IMR-90 (cell line): ENCODE results near the gene ARHGAP10. TPM values are rescaled to one million over a fixed set of nuclear protein-coding genes. Genes with fewer than 3 reads are reported as not detected.

ENCODE experiments used
- ATAC-seq: fragments of 200-7000 bp; cut with Tn5 transposase; 2 replicates; pipeline ENCODE4 v1.9.1; 2020; ENCODE audit warnings: low read depth, mild to moderate bottlenecking, moderate library complexity
- BruUV-seq: library from RNA; stranded (reverse); fragments of 400-500 nt; replicated peaks from 2 replicates; lab custom pipeline; 2021; lab: Mats Ljungman, UMichigan
- CTCF ChIA-PET: fragments of 300-600 bp; formaldehyde crosslinking; extraction: SDS; loops from one replicate; lab custom pipeline; 2021; ENCODE audit warnings: antibody characterized with exemption; lab: Yijun Ruan, JAX
- POLR2A ChIA-PET: fragments of 300-600 bp; sonication (Branson Sonifier 250); formaldehyde crosslinking; loops from one replicate; lab custom pipeline; 2022; ENCODE audit warnings: antibody characterized with exemption; ENCODE audit not compliant: unreplicated experiment; lab: Charles Lee
- DNase-seq: peaks from one replicate; pipeline ENCODE4 v3.0.0; 2013
- H2AFZ ChIP-seq: replicated peaks from 2 replicates; pipeline ENCODE3; 2013; ENCODE audit warnings: low read length, mild to moderate bottlenecking; ENCODE audit not compliant: poor library complexity
- H2AK5ac ChIP-seq: 2 replicates; pipeline ENCODE4 v1.6.1; 2013; ENCODE audit warnings: low read depth, low read length, inconsistent platforms
- H2AK9ac ChIP-seq: replicated peaks from 2 replicates; pipeline ENCODE3; 2013; ENCODE audit warnings: mild to moderate bottlenecking, low read depth, low read length, moderate library complexity; ENCODE audit not compliant: poor library complexity
- H2BK120ac ChIP-seq: 2 replicates; pipeline ENCODE4 v1.6.1; 2013; ENCODE audit warnings: low read depth, low read length, inconsistent platforms
- H2BK15ac ChIP-seq: 3 replicates; pipeline ENCODE4 v1.6.1; 2013; ENCODE audit warnings: low read depth, low read length, inconsistent platforms
- H2BK20ac ChIP-seq: 2 replicates; pipeline ENCODE4 v1.6.1; 2013; ENCODE audit warnings: low read depth, mild to moderate bottlenecking, inconsistent platforms, low read length, moderate library complexity
- H2BK5ac ChIP-seq: 2 replicates; pipeline ENCODE4 v1.6.1; 2013; ENCODE audit warnings: mild to moderate bottlenecking, low read depth, low read length, inconsistent platforms; ENCODE audit not compliant: poor library complexity, severe bottlenecking
- H3K14ac ChIP-seq: replicated peaks from 2 replicates; pipeline ENCODE4 v1.6.1; 2013; ENCODE audit warnings: low read depth, low read length, inconsistent platforms
- H3K18ac ChIP-seq: 2 replicates; pipeline ENCODE4 v1.6.1; 2013; ENCODE audit warnings: low read depth, low read length, control low read depth
- H3K23ac ChIP-seq: 2 replicates; pipeline ENCODE4 v1.6.1; 2013; ENCODE audit warnings: low read depth, low read length, inconsistent platforms
- H3K27ac ChIP-seq: 2 replicates; pipeline ENCODE4 v1.5.1; 2013; ENCODE audit warnings: mild to moderate bottlenecking, control low read depth, low read length; ENCODE audit not compliant: insufficient read depth
- H3K27me3 ChIP-seq: 2 replicates; pipeline ENCODE4 v1.6.1; 2013; ENCODE audit warnings: low read length; ENCODE audit not compliant: control insufficient read depth, insufficient read depth
- H3K36me3 ChIP-seq: 2 replicates; pipeline ENCODE4 v1.6.1; 2013; ENCODE audit warnings: low read length, mixed read lengths; ENCODE audit not compliant: control insufficient read depth, insufficient read depth
- H3K4ac ChIP-seq: 2 replicates; pipeline ENCODE4 v1.6.1; 2013; ENCODE audit warnings: low read depth, low read length, inconsistent platforms
- H3K4me1 ChIP-seq: 2 replicates; pipeline ENCODE4 v1.6.1; 2013; ENCODE audit warnings: low read length, mixed read lengths; ENCODE audit not compliant: control insufficient read depth, insufficient read depth
- H3K4me2 ChIP-seq: 2 replicates; pipeline ENCODE4 v1.6.1; 2013; ENCODE audit warnings: low read depth, mild to moderate bottlenecking, control low read depth, low read length, moderate library complexity
- H3K4me3 ChIP-seq: 2 replicates; pipeline ENCODE4 v1.5.1; 2013; ENCODE audit warnings: low read depth, mild to moderate bottlenecking, control low read depth, low read length, moderate library complexity; ENCODE audit not compliant: insufficient read depth
- H3K56ac ChIP-seq: 2 replicates; pipeline ENCODE4 v1.6.1; 2013; ENCODE audit warnings: low read length, inconsistent platforms; ENCODE audit not compliant: insufficient read depth; ENCODE audit errors: extremely low read depth
- H3K79me1 ChIP-seq, 2 experiments: 2 replicates each; pipeline ENCODE4 v1.6.1; 2013; ENCODE audit warnings: low read length in 2 of 2, inconsistent platforms in 1 of 2, low read depth in 1 of 2
- H3K9ac ChIP-seq: 2 replicates; pipeline ENCODE4 v1.6.1; 2013; ENCODE audit warnings: low read depth, low read length, control low read depth
- H3K9me1 ChIP-seq: 2 replicates; pipeline ENCODE4 v1.6.1; 2013; ENCODE audit warnings: low read length, inconsistent platforms; ENCODE audit not compliant: insufficient read depth
- H3K9me3 ChIP-seq: 2 replicates; pipeline ENCODE4 v1.6.1; 2013; ENCODE audit warnings: low read length; ENCODE audit not compliant: control insufficient read depth, insufficient read depth
- H4K20me1 ChIP-seq: 2 replicates; pipeline ENCODE4 v1.6.1; 2013; ENCODE audit warnings: low read length, inconsistent platforms; ENCODE audit not compliant: insufficient read depth
- H4K5ac ChIP-seq: 2 replicates; pipeline ENCODE4 v1.6.1; 2013; ENCODE audit warnings: mild to moderate bottlenecking, low read depth, low read length, control low read depth
- H4K8ac ChIP-seq, 2 experiments: 2 replicates each; pipeline ENCODE4 v1.6.1; 2013; ENCODE audit warnings: low read depth in 2 of 2, low read length in 2 of 2, control low read depth in 1 of 2, inconsistent platforms in 1 of 2
- H4K91ac ChIP-seq: 2 replicates; pipeline ENCODE4 v1.6.1; 2013; ENCODE audit warnings: low read depth, low read length, inconsistent platforms; ENCODE audit not compliant: insufficient read depth
- ELK1 ChIP-seq: fragments of 150-350 bp; IDR thresholded peaks from 2 replicates; pipeline ENCODE4 v1.6.1; 2016; ENCODE audit warnings: low read depth, mild to moderate bottlenecking, low read length, moderate library complexity, borderline replicate concordance
- FOS ChIP-seq: fragments of 150-350 bp; IDR thresholded peaks from 2 replicates; pipeline ENCODE4 v1.6.1; 2016; ENCODE audit warnings: low read depth, low read length
- MAFK ChIP-seq: IDR thresholded peaks from 2 replicates; pipeline ENCODE4 v1.6.1; 2012; ENCODE audit warnings: low read depth, low read length, improper control_type of control experiment
- POLR2A ChIP-seq: IDR thresholded peaks from 2 replicates; pipeline ENCODE4 v1.6.1; 2012; ENCODE audit warnings: mild to moderate bottlenecking, low read depth, low read length
- RFX5 ChIP-seq: IDR thresholded peaks from 2 replicates; pipeline ENCODE4 v1.8.0; 2012; ENCODE audit warnings: low read depth, mild to moderate bottlenecking, low read length, moderate library complexity
- SMC3 ChIP-seq: fragments of 150-350 bp; IDR thresholded peaks from 2 replicates; pipeline ENCODE4 v1.6.1; 2016; ENCODE audit warnings: low read depth, mild to moderate bottlenecking, antibody characterized with exemption, low read length, moderate library complexity
- USF2 ChIP-seq: fragments of 150-350 bp; IDR thresholded peaks from 2 replicates; pipeline ENCODE4 v1.6.1; 2017; ENCODE audit warnings: mild to moderate bottlenecking, antibody characterized with exemption, low read length, low read depth
- WGBS, 2 experiments: methylation state at CpG; one replicate each; pipeline versions ENCODE4 v1.1.5 to v1.1.7; 2013; ENCODE audit warnings: missing lambda C conversion rate in 2 of 2; ENCODE audit not compliant: insufficient read length in 1 of 2; ENCODE audit errors: extremely low coverage in 2 of 2; 5-methylcytosine and 5-hydroxymethylcytosine counted together
- dilution Hi-C: fragments of 300-500 bp; cut with HindIII; formaldehyde crosslinking; loops from one replicate; pipeline ENCODE4 v1.14.3; 2018; ENCODE audit warnings: low sequenced_read_pairs; ENCODE audit not compliant: unreplicated experiment
- in situ Hi-C: fragments of 300-500 bp; cut with MboI; formaldehyde crosslinking; loops from 3 replicates; pipeline ENCODE4 v1.14.3; 2019; ENCODE audit warnings: low sequenced_read_pairs, inconsistent platforms, mixed read lengths
- intact Hi-C: fragments of 100-400 bp; cut with micrococcal nuclease; formaldehyde crosslinking; loops from 2 replicates; pipeline ENCODE4 v1.10.0; 2022
- polyA plus RNA-seq, 3 experiments: library from polyadenylated mRNA; depleted of rRNA; stranded (reverse); fragments of >200 nt; gene quantifications; 2 replicates each; pipeline ENCODE4 v1.2.3, GENCODE V29; 2012; ENCODE audit warnings: low replicate concordance in 1 of 3
- total RNA-seq: library from RNA; depleted of rRNA; stranded (reverse); fragments of >200 nt; gene quantifications from 2 replicates; pipeline ENCODE4 v1.2.3, GENCODE V29; 2012

Gene ARHGAP10
- total and polyA plus RNA-seq, 2 of the 4 experiments (the other 2 are of a cell fraction), result 27.1 to 29.4 TPM

DNA sequence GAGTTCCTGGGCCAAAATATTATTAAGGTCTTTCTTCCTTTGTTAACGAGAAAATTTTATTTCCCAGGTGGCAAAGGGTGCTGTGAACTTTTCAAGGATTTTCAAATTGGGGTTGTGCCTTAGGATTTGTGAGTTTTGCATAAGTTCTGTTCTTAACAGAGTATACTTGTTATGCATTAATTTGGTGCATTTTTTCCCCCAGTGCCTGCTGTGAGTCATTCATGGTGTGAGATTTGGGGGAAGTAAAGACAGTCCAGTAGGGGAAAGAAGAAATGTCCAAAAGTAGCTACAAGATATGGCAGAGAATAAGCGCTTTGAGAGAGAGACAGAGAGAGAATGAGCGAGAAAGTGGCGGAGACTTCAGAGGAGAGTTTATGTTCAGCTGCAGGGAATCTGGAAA, 239.2 kb downstream of the ARHGAP10 start:
- no TSS peak for BruUV-seq
- CTCF ChIA-PET, result interaction anchor here (1.3 kb wide), 1 partner anchor 11 kb away, joined by 3 read pairs; no protein-coding TSS in a partner anchor

More for the DNA sequence above, 239.2 kb downstream of the ARHGAP10 start:
- WGBS, 2 experiments, result 100% methylated on average over 3 of the region's 4 CpGs; no CpG with 5 or more reads in 1 of the 2 experiments
- H3K4me2 ChIP-seq, result no peak overlapping the region
- TF ChIP-seq MAFK (no peak), POLR2A (no peak), ELK1 (no peak), RFX5 (no peak), USF2 (no peak), SMC3 (no peak), FOS (no peak)
- H4K8ac ChIP-seq, result no peak overlapping the region
- ATAC-seq, result no peak
- peaks cover 26 to 41% of the 10 kb centered on the region in 2 experiments for H3K79me1 ChIP-seq
- DNase-seq, result no peak
- no peak overlapping the region for H4K5ac ChIP-seq
- H4K20me1 ChIP-seq, result peaks cover 10% of the 10 kb centered on the region; the same call in 1 of the 2 replicates
- H3K9me1 ChIP-seq, result peaks cover 9% of the 10 kb centered on the region
- H3K27me3 ChIP-seq, result no peaks in the 10 kb centered on the region
- no peak overlapping the region for H2BK15ac ChIP-seq
- H2BK5ac ChIP-seq, result no peak overlapping the region
- no peak overlapping the region for H3K56ac ChIP-seq
- dilution Hi-C loops, result no loop called here
- no peak overlapping the region for H2BK20ac ChIP-seq
- no peak overlapping the region for H3K14ac ChIP-seq
- no peak overlapping the region for H2BK120ac ChIP-seq
- peaks cover 10% of the 10 kb centered on the region; the same call in 1 of the 2 replicates for H3K4me1 ChIP-seq
- no peak overlapping the region for H2AFZ ChIP-seq
- no peak overlapping the region for H3K4ac ChIP-seq
- H3K9ac ChIP-seq, result no peak overlapping the region
- intact Hi-C loops, result no loop called here
- H3K27ac ChIP-seq, result no peak overlapping the region
- H4K91ac ChIP-seq, result no peak overlapping the region
- POLR2A ChIA-PET, result no interaction called here
- H3K23ac ChIP-seq, result no peak overlapping the region
- H3K36me3 ChIP-seq, result peaks cover 10% of the 10 kb centered on the region
- no peak overlapping the region for H3K4me3 ChIP-seq
- in situ Hi-C loops, result no loop called here
- H3K18ac ChIP-seq, result no peak overlapping the region
- no peaks in the 10 kb centered on the region for H3K9me3 ChIP-seq
- H2AK5ac ChIP-seq, result no peak overlapping the region
- no peak overlapping the region for H2AK9ac ChIP-seq
